ENCODE results near the gene PRR11.

The PRR11 gene

DNA sequence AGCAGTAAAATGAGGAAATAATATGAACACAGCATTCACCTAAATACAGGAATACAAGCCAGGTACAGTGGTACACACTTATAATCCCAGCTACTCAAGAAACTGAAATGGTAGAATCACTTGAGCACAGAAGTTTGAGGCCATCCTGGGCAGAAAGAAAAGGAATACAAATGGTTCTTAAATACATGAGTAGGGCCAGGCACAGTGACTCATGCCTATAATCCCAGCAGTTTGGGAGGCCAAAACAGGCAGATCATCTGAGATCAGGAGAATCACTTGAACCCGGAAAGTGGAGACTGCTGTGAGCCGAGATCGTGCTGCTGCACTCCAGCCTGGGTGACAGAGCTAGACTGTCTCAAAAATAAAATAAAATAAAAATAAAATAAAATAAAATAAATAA lies 31.3 kb downstream of the PRR11 start:
- TF ChIP-seq ZFX (IDR thresholded peaks at IDR 0.05) = no peak
- TF ChIP-seq, protein P1, sequence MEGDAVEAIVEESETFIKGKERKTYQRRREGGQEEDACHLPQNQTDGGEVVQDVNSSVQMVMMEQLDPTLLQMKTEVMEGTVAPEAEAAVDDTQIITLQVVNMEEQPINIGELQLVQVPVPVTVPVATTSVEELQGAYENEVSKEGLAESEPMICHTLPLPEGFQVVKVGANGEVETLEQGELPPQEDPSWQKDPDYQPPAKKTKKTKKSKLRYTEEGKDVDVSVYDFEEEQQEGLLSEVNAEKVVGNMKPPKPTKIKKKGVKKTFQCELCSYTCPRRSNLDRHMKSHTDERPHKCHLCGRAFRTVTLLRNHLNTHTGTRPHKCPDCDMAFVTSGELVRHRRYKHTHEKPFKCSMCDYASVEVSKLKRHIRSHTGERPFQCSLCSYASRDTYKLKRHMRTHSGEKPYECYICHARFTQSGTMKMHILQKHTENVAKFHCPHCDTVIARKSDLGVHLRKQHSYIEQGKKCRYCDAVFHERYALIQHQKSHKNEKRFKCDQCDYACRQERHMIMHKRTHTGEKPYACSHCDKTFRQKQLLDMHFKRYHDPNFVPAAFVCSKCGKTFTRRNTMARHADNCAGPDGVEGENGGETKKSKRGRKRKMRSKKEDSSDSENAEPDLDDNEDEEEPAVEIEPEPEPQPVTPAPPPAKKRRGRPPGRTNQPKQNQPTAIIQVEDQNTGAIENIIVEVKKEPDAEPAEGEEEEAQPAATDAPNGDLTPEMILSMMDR (conservative IDR thresholded peaks at IDR 0.05) = no peak
- no peak overlapping the region for H3K27ac ChIP-seq

DNA sequence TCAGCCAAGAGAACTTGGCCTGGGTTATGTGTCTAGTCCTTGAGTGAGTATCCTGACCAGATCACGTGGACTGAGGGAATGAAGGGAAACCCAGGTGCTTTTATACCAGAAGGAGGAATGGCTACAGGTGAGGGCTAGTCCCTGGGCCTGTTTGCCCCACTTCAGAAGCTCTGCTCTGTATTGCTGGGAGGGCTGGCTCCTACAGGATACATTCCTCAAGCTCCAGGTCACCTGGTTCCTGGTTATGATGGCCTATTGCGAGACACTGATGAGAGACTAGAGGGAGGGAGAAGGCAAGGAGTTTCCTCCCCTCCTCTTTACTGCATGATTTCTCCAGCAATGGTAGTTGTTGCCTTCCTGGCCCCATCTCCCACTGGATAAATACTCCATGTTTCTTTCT lies 35.3 kb downstream of the PRR11 start:
- H3K27ac ChIP-seq = no peak overlapping the region
- TF ChIP-seq, protein P1 (conservative IDR thresholded peaks at IDR 0.05) = no peak
- TF ChIP-seq ZFX (IDR thresholded peaks at IDR 0.05) = no peak

DNA sequence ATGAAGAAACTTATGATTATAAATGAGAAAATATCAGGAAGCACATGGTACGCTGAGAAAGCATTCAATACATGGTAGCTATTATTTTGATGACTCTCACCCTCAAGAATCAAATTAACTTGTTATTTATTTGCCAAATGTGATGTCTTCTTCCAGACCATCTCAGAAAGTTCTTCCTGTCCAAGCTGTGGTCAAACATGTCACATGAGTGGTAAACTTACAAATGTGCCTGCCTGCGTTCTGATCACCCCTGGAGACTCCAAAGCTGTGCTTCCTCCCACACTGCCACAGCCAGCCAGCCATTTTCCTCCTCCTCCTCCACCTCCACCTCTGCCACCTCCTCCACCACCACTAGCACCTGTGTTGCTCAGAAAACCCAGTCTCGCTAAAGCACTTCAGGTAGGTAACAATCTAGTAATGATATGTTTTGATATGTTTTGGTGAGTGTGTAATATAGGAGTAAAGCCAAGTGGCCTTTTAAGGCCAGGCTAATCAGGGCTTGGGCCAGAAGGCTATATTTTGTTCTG lies 37.9 kb downstream of the PRR11 start:
- H3K27ac ChIP-seq = no peak overlapping the region
- no peak for TF ChIP-seq ZFX (IDR thresholded peaks at IDR 0.05)

DNA sequence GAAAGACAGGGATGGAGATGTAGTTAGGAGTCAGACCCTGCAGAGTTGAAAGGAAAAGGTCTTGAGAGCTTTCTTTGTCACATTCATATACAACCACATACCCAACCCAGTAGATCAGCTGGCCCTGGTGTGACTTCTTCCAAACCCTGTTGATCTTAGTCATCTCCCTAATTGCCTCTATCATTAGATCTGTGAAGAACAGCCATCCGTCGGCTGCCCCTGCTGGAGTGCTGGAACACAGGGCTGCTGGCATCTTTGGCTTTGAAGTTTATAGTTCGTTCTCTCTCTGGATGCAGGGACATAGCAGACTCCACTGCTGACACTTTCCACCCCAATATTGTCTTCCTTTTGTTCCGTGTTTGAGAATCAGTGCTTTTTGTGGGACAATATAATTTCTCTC lies 43.9 kb downstream of the PRR11 start:
- TF ChIP-seq, protein P1 (conservative IDR thresholded peaks at IDR 0.05) = no peak
- TF ChIP-seq ZFX (IDR thresholded peaks at IDR 0.05) = no peak
- H3K27ac ChIP-seq = no peak overlapping the region

DNA sequence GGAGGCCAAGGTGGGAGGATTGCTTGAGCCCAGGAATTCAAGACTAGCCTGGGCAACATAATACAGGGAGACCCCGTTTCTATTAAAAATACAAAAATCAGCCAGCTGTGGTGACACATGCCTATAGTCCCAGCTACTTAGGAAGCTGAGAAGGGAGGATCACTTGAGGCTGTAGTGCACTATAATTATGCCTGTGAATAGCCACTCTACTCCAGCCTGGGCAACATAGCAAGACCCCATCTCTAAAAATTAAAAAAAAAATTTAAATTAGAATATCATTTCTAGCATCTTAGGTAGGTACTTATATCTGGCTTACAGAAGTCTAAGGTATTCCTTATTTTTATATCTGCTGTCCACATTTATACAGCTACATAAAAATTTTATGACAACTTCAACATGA lies 46.8 kb downstream of the PRR11 start:
- TF ChIP-seq, protein P1 (conservative IDR thresholded peaks at IDR 0.05) = no peak
- TF ChIP-seq ZFX (IDR thresholded peaks at IDR 0.05) = no peak
- no peak overlapping the region for H3K27ac ChIP-seq

DNA sequence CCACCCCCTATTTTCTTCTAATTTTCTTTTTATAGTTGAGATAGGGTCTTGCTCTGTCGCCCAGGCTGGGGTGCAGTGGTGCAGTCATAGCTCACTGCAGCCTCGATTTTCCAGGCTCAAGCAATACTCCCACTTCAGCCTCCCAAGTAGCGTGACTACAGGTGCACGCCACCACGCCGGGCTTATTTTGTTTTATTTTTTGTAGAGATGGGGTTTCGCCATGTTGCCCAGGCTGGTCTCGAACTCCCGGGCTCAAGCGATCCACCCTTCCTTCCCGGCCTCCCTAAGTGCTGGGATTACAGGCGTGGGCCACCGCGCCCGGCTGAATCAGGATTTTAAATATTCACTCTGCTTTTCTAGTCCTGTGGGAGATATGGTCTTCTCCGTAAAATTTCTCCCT lies 63.8 kb downstream of the PRR11 start:
- TF ChIP-seq ZFX (IDR thresholded peaks at IDR 0.05) = no peak
- TF ChIP-seq, protein P1 (conservative IDR thresholded peaks at IDR 0.05) = no peak
- H3K27ac ChIP-seq = no peak overlapping the region

DNA sequence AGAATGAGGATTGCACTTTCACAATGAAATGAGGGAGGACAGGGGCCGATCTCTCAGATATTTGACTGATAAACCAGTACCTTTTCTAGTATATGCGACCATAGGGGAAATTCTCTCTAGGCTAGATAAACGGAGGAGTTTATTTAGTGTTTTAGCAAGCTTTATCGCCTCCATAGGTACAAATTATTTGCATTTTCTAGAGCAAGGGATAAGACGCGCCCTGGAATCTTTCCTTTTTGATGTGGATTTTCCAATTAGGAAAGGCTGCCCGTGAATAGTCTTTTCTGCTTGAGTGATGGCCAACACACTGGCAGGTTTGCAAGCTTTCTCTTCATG lies 64.4 kb downstream of the PRR11 start:
- TF ChIP-seq, protein P1 (conservative IDR thresholded peaks at IDR 0.05) = no peak
- no peak for TF ChIP-seq ZFX (IDR thresholded peaks at IDR 0.05)
- H3K27ac ChIP-seq = peak overlapping the region; percentile 95

DNA sequence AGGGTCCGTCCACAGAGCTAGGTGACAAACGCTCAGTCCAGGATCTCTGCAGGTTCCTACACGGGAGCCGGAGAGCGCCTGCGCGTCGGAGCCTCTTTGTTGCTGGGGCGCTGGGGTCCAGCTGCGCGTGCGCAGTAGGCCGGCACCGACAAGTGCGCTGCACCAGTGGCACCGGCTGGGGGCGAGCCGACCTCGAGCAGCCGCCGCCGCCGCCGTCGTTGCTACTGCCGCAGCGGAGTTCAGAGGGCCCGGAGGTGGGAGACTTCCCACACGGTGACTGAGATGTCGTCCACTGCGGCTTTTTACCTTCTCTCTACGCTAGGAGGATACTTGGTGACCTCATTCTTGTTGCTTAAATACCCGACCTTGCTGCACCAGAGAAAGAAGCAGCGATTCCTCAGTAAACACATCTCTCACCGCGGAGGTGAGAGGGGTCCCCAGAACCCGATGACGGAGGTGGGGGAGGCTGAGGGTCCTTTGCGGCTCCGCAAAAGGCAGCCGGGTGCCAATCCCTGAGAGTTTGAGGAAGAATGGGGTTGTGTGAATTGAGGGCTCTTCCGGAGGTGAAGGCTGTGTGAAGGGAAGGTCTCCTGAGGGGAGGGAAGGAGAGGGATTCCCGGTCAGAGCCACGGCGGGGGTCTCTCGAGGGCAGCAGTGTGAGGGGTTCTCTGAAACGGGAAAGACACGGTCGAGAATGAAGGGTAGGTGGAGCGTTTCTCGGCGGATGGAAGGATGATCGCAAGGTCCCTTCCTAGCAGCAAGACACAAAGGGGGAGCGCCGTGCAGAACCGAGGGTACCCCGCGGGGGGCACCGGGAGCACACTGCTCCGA lies 65.0 kb downstream of the PRR11 start, which contains the start of gene GDPD1:
GDPD1 (plus strand) TSS at position 184 of the 831 bp plus-strand sequence; CDS start at position 283, 99 bp downstream.
- no peak for TF ChIP-seq ZFX (IDR thresholded peaks at IDR 0.05)
- TF ChIP-seq, protein P1 (conservative IDR thresholded peaks at IDR 0.05) = peak; percentile 95
- H3K27ac ChIP-seq = peak within 1 kb of the TSS; percentile 95

All from C4-2B (cell line).